Caco-2 (cell line): ENCODE results near the gene INPP4A. TPM values are rescaled to one million over a fixed set of nuclear protein-coding genes. Genes with fewer than 3 reads are reported as not detected.
A peak's percentile ranks its signal among the peaks of the same experiment; 100 is the strongest.

Experiments
- BruUV-seq: library from RNA; stranded (reverse); fragments of 400-500 nt; replicated peaks from 2 replicates; lab custom pipeline; 2021; lab: Mats Ljungman, UMichigan
- CTCF ChIA-PET: fragments of 300-600 bp; sonication (Branson Sonifier 250); formaldehyde crosslinking; loops from one replicate; lab custom pipeline; 2022; ENCODE audit warnings: antibody characterized with exemption; lab: Charles Lee
- POLR2A ChIA-PET: fragments of 300-600 bp; sonication (Branson Sonifier 250); formaldehyde crosslinking; loops from one replicate; lab custom pipeline; 2022; ENCODE audit warnings: antibody characterized with exemption; lab: Charles Lee
- DNase-seq, 2 experiments: peaks; one replicate each; pipeline versions ENCODE4 v3.0.0 to v3.0.0-alpha.2; 2020 to 2022
- H3K27me3 ChIP-seq: replicated peaks from 2 replicates; pipeline ENCODE4 v1.6.0; 2011; ENCODE audit warnings: low read length; ENCODE audit not compliant: control insufficient read depth, insufficient read depth
- H3K36me3 ChIP-seq: 2 replicates; pipeline ENCODE4 v1.5.1; 2011; ENCODE audit warnings: low read length; ENCODE audit not compliant: control insufficient read depth, insufficient read depth
- H3K4me1 ChIP-seq: fragments of 250-450 bp; sonication (Bioruptor Pico); 2 replicates; pipeline ENCODE4 v1.5.1; 2020; ENCODE audit warnings: mild to moderate bottlenecking
- H3K4me3 ChIP-seq: 2 replicates; pipeline ENCODE4 v1.5.1; 2011; ENCODE audit warnings: low read depth, mild to moderate bottlenecking, control low read depth, low read length
- H3K9me3 ChIP-seq: fragments of 250-450 bp; sonication (Bioruptor Pico); 2 replicates; pipeline ENCODE4 v1.5.1; 2020; ENCODE audit warnings: mild to moderate bottlenecking, moderate library complexity
- H3K27ac Mint-ChIP-seq: one replicate; pipeline ENCODE4 v1.8.0; 2022; ENCODE audit warnings: mixed read lengths; ENCODE audit not compliant: unreplicated experiment
- H3K27me3 Mint-ChIP-seq: one replicate; pipeline ENCODE4 v1.8.0; 2022; ENCODE audit warnings: mixed read lengths; ENCODE audit not compliant: insufficient read depth, unreplicated experiment
- H3K36me3 Mint-ChIP-seq: one replicate; pipeline ENCODE4 v1.8.0; 2022; ENCODE audit warnings: mild to moderate bottlenecking, mixed read lengths; ENCODE audit not compliant: insufficient read depth, unreplicated experiment
- H3K4me1 Mint-ChIP-seq: one replicate; pipeline ENCODE4 v1.8.0; 2022; ENCODE audit warnings: low read depth, mixed read lengths; ENCODE audit not compliant: unreplicated experiment
- H3K4me3 Mint-ChIP-seq: one replicate; pipeline ENCODE4 v1.8.0; 2022; ENCODE audit warnings: mild to moderate bottlenecking, moderate library complexity, mixed read lengths; ENCODE audit not compliant: unreplicated experiment
- H3K9me3 Mint-ChIP-seq: one replicate; pipeline ENCODE4 v1.8.0; 2022; ENCODE audit warnings: mixed read lengths; ENCODE audit not compliant: unreplicated experiment
- CTCF ChIP-seq, 2 experiments: fragments of 200-600 bp in 1 of 2; IDR thresholded peaks; 1 replicate in 1 of 2; 2 replicates in 1 of 2; pipeline versions ENCODE4 v1.5.1 to v1.8.0; 2011 to 2022; ENCODE audit warnings: antibody characterized with exemption in 1 of 2, control low read depth in 1 of 2, inconsistent platforms in 1 of 2, low read depth in 1 of 2, low read length in 1 of 2, mild to moderate bottlenecking in 1 of 2, moderate library complexity in 1 of 2; ENCODE audit not compliant: insufficient read depth in 1 of 2, severe bottlenecking in 1 of 2, unreplicated experiment in 1 of 2
- intact Hi-C: fragments of 100-400 bp; cut with micrococcal nuclease; formaldehyde crosslinking; loops from one replicate; pipeline ENCODE4 v1.10.0; 2022; ENCODE audit not compliant: unreplicated experiment
- total RNA-seq: library from RNA; stranded (reverse); gene quantifications from 2 replicates; pipeline ENCODE4 v1.2.3, GENCODE V29; 2022

Gene INPP4A
- total RNA-seq, 1 experiment from 2014 or later = 26.3 TPM

GRCh38 chr2:98614024-98614739, 169.5 kb downstream of the INPP4A start:
- Mint-ChIP-seq H3K9me3 (no peaks in the 10 kb centered on the region), H3K27me3 (no peaks in the 10 kb centered on the region), H3K4me1 (peaks cover 14% of the 10 kb centered on the region), H3K36me3 (peaks cover 57% of the 10 kb centered on the region), H3K27ac (no peak overlapping the region), H3K4me3 (no peak overlapping the region)
- no peak for TF ChIP-seq CTCF (IDR thresholded peaks at IDR 0.05; ENCODE audit: insufficient read depth in 1 of 2, low read depth in 1 of 2, low read length in 1 of 2, severe bottlenecking in 1 of 2, unreplicated experiment in 1 of 2)
- H3K4me3 ChIP-seq = no peak overlapping the region
- H3K36me3 ChIP-seq = 0 out of 2 replicates have a peak, but pooled peaks cover 1% of the 10 kb centered on the region
- BruUV-seq = no TSS peak
- no peaks in the 10 kb centered on the region for H3K27me3 ChIP-seq
- no peaks in the 10 kb centered on the region for H3K9me3 ChIP-seq
- POLR2A ChIA-PET = no interaction called here
- H3K4me1 ChIP-seq = peaks cover 5% of the 10 kb centered on the region
- CTCF ChIA-PET = no interaction called here
- intact Hi-C loops = no loop called here
- no peak for DNase-seq

GRCh38 chr2:98615481-98615880, 170.8 kb downstream of the INPP4A start:
- Mint-ChIP-seq H3K4me1 (peaks cover 8% of the 10 kb centered on the region), H3K27me3 (no peaks in the 10 kb centered on the region), H3K36me3 (peaks cover 63% of the 10 kb centered on the region), H3K27ac (no peak overlapping the region), H3K4me3 (no peak overlapping the region), H3K9me3 (no peaks in the 10 kb centered on the region)
- Histone ChIP-seq H3K9me3 (no peaks in the 10 kb centered on the region), H3K36me3 (0 out of 2 replicates have a peak, but pooled peaks cover 1% of the 10 kb centered on the region), H3K27me3 (no peaks in the 10 kb centered on the region), H3K4me3 (no peak overlapping the region), H3K4me1 (peaks cover 5% of the 10 kb centered on the region)
- no TSS peak for BruUV-seq
- DNase-seq = peak in 1 of 2 experiments; percentile 36
- peak in 1 of 2 experiments; percentile 39 for TF ChIP-seq CTCF (IDR thresholded peaks at IDR 0.05; ENCODE audit: insufficient read depth in 1 of 2, low read depth in 1 of 2, low read length in 1 of 2, severe bottlenecking in 1 of 2, unreplicated experiment in 1 of 2)
- CTCF ChIA-PET = no interaction called here
- intact Hi-C loops = no loop called here
- POLR2A ChIA-PET = interaction anchor here (0.6 kb wide), 2 partner anchors 33 to 115 kb away, joined by 3 to 4 read pairs; partner anchors contain the start of gene MGAT4A

- Mint-ChIP-seq H3K4me1 (no peaks in the 10 kb centered on the region), H3K36me3 (peaks cover 65% of the 10 kb centered on the region), H3K4me3 (no peak overlapping the region), H3K27me3 (no peaks in the 10 kb centered on the region), H3K27ac (no peak overlapping the region), H3K9me3 (no peaks in the 10 kb centered on the region)
- Histone ChIP-seq H3K36me3 (peaks cover 4% of the 10 kb centered on the region; the same call in 1 of the 2 replicates), H3K4me1 (no peaks in the 10 kb centered on the region), H3K4me3 (no peak overlapping the region), H3K9me3 (no peaks in the 10 kb centered on the region), H3K27me3 (no peaks in the 10 kb centered on the region)
- TF ChIP-seq CTCF (IDR thresholded peaks at IDR 0.05; ENCODE audit: insufficient read depth in 1 of 2, low read depth in 1 of 2, low read length in 1 of 2, severe bottlenecking in 1 of 2, unreplicated experiment in 1 of 2) = no peak
- intact Hi-C loops = no loop called here
- ChIA-PET POLR2A (no interaction called here), CTCF (no interaction called here)
- no TSS peak for BruUV-seq
- no peak for DNase-seq
These were observed 172.5 kb downstream of the INPP4A start for GRCh38 chr2:98617149-98617548.
